ENCODE results near the gene PADI1. TPM values are rescaled to one million over a fixed set of nuclear protein-coding genes. Genes with fewer than 3 reads are reported as not detected.

The PADI1 gene
- total RNA-seq, 4 donors from 2014 or later: 0.14 TPM; not detected in 3

- Histone ChIP-seq H3K36me3 (no peaks in the 10 kb centered on the region), H3K4me1 (peaks cover 13 to 46% (median 33%) of the 10 kb centered on the region in 4 donors), H3K4me3 (no peak overlapping the region), H3K27ac (peak overlapping the region; percentile 41 to 79 (median 58)), H3K27me3 (no peaks in the 10 kb centered on the region), H3K9me3 (no peaks in the 10 kb centered on the region)
- WGBS, 2 donors (ENCODE audit: low coverage in 1 of 2): 45 to 58% methylated on average over 7 to 22 of the region's 22 CpGs
- TF ChIP-seq CTCF (IDR thresholded peaks at IDR 0.05): no peak
- TF ChIP-seq POLR2AphosphoS5 (IDR thresholded peaks at IDR 0.05): peak in 1 of 3 donors; percentile 24
- intact Hi-C loops (cut with DNase I; ENCODE audit: low total_unique reads) (no loop called here), in situ Hi-C loops (cut with MboI; ENCODE audit: low pct_ligation_motif_present in 1 of 4, low pct_unique_long_range_greater_than_20kb in 1 of 4, low sequenced_read_pairs in 3 of 4) (loop anchor here in 2 of 4 donors (5.0 to 10.0 kb wide), 2 partner anchors 106 to 108 kb away; no protein-coding TSS in a partner anchor)
- peak; percentile 31 for DNase-seq
These were observed 28.1 kb downstream of the PADI1 start for GRCh38 chr1:17232759-17233661.

GRCh38 chr1:17233675-17234320, 28.9 kb downstream of the PADI1 start:
- in situ Hi-C loops (cut with MboI; ENCODE audit: low pct_ligation_motif_present in 1 of 4, low pct_unique_long_range_greater_than_20kb in 1 of 4, low sequenced_read_pairs in 3 of 4) (loop anchor here in 2 of 4 donors (5.0 to 10.0 kb wide), 2 partner anchors 106 to 109 kb away; no protein-coding TSS in a partner anchor), intact Hi-C loops (cut with DNase I; ENCODE audit: low total_unique reads) (no loop called here)
- Histone ChIP-seq H3K27me3 (no peaks in the 10 kb centered on the region), H3K4me1 (peaks cover 13 to 42% (median 32%) of the 10 kb centered on the region in 4 donors), H3K27ac (peak overlapping the region; percentile 41 to 79 (median 58)), H3K9me3 (no peaks in the 10 kb centered on the region), H3K36me3 (no peaks in the 10 kb centered on the region), H3K4me3 (no peak overlapping the region)
- peak; percentile 88 for DNase-seq
- WGBS, 2 donors (ENCODE audit: low coverage in 1 of 2): 24% methylated on average over 6 of the region's 6 CpGs; no CpG with 5 or more reads in 1 of the 2 donors
- no peak for TF ChIP-seq EP300 (IDR thresholded peaks at IDR 0.05; ENCODE audit: low read depth)
- no peak for TF ChIP-seq POLR2A (IDR thresholded peaks at IDR 0.05)
- no peak for TF ChIP-seq CTCF (IDR thresholded peaks at IDR 0.05)
- TF ChIP-seq POLR2AphosphoS5 (IDR thresholded peaks at IDR 0.05): peak in 2 of 3 donors; percentile 17 to 60

- in situ Hi-C loops (cut with MboI; ENCODE audit: low pct_ligation_motif_present in 1 of 4, low pct_unique_long_range_greater_than_20kb in 1 of 4, low sequenced_read_pairs in 3 of 4) (loop anchor here in 2 of 4 donors (5.0 to 10.0 kb wide), 2 partner anchors 107 to 110 kb away; no protein-coding TSS in a partner anchor), intact Hi-C loops (cut with DNase I; ENCODE audit: low total_unique reads) (no loop called here)
- peak overlapping the region in 1 of 4 donors; percentile 79 for H3K27ac ChIP-seq
- no peak for TF ChIP-seq POLR2AphosphoS5 (IDR thresholded peaks at IDR 0.05)
- no peak for TF ChIP-seq CTCF (IDR thresholded peaks at IDR 0.05)
- no peak for TF ChIP-seq EP300 (IDR thresholded peaks at IDR 0.05; ENCODE audit: low read depth)
- TF ChIP-seq POLR2A (IDR thresholded peaks at IDR 0.05): no peak
- no peak for DNase-seq
- H3K4me1 ChIP-seq: peaks cover 13 to 37% (median 27%) of the 10 kb centered on the region in 4 donors
- WGBS, 2 donors (ENCODE audit: low coverage in 1 of 2): 85 to 100% methylated on average over 1 of the region's 1 CpG
- no peaks in the 10 kb centered on the region for H3K9me3 ChIP-seq
- no peaks in the 10 kb centered on the region for H3K27me3 ChIP-seq
- no peaks in the 10 kb centered on the region for H3K36me3 ChIP-seq
- no peak overlapping the region for H3K4me3 ChIP-seq
These were observed 29.5 kb downstream of the PADI1 start for GRCh38 chr1:17234405-17234804.
